GM18873 (cell line): ENCODE measurements around the gene STK33.

Source experiments
- ATAC-seq: cut with Tn5 transposase; IDR thresholded peaks from one replicate; pipeline ENCODE4 v1.9.1; 2021; ENCODE audit warnings: mild to moderate bottlenecking, moderate library complexity, moderate number of reproducible peaks; ENCODE audit not compliant: unreplicated experiment, low FRiP score

Gene STK33

GRCh38 chr11:8381871-8382396 is 212.1 kb downstream of the STK33 start:
- no peak for ATAC-seq

DNA sequence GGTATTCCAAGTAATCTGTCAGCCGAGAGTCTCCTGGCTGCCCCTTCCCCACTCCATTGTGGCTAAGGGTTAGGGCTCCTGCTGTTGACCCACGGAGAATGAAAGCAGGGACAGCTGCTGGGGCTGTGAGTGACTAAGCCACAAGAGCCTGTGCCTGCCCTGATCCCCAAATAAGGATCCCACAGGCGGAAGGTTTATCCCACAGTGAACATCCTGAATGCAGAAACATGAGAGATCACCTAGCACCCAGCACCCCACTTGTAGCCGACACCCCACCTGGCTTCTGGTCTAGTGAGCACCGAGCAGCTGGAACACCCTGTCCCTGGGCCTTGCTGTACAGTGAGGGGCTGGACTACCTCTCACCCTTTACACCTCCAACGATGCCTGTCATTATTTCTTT is 212.7 kb downstream of the STK33 start:
- no peak for ATAC-seq

DNA sequence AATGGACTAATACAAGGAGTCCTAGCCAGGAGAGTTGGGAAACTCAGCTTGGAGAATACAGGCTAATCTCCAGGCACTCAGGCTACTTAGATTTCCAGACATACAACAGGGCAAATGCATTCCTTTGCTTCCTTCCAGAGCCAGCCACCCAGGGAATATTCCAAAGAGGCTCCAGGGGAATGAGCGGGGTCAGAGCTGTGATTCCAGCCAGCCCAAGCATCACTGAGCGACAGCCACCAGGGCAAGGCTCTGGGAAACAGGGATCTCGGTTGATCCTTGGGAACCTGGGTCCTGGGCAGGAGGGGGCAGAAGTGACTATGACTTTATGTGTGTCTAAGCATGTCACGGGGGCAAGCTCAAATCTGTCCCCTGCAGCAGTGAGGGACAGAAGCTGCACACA is 218.1 kb downstream of the STK33 start:
- no peak for ATAC-seq

- no peak for ATAC-seq
Observed at GRCh38 chr11:8375460-8375859, 218.6 kb downstream of the STK33 start.

DNA sequence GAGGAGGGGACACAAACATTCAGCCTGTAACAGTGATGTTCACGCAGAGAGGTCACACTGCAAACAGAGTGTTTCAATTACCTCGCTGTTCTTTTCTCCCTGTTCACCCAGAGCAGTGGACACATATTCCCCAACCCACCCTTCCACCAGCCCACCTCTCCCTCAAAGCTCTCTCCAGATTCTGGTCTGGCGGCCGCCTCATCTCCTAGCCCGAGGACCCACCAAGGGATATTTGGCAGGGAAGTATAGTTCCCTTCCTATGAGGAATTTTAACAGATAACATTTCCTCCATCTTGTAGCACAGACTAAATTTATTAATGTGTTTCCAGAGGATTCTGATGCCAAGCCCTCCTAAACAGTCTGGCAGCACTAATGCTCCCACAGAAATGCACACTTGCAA is 219.3 kb downstream of the STK33 start:
- no peak for ATAC-seq

GRCh38 chr11:8373519-8374432 is 220.3 kb downstream of the STK33 start:
- ATAC-seq = no peak

DNA sequence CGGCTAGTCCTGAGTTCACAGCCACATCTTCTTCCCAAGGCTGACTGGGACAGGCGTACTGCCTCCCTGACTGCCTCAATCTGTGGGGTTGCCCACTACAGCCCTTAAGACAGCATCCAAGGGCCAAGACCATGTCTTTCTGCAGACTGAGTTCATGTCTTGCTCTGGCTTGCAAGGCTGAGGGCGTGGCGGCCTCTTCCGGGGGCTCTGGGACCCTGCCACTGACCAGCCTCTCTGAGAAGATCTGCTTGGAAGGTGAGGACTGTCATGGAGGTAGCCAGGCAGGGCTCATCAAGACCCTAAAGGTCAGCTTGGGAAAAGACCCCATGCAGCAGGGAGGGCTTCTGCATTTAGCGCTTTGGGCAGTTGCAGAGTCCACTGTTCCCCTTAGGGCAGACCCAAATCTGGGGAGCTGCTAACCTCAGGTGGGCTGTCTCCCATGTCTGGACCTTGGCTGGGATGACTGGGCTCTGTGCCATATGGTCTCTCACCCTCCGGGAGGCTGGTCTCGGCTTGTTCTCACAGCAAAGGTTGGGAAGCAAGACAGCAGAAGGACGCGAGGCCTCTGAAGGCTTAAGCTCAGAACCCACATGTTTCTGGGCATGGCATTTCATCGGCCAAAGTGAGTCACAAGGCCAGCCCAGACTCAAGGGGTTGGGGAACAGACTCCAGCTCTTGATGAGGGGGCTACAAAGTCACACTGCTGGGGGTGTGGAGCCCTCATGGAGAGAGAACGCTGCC is 221.2 kb downstream of the STK33 start:
- ATAC-seq = no peak

DNA sequence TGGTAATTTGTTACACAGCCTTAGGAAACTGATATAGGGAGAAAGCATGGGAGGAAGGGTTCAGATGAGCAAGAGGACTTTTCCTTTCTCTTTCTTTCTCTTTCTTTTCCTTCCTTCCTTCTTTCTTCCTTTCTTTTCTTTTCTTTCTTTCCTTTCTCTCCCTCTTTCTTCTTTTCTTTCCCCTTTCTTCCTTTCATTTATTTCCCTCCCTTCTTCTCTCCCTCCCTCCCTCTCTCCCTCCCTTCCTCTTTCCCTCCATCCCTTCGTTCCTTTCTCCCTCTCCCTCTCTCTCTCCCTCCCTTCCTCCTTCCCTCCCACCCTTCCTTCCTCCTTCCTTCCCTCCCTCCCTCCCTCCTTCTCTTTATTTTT is 222.5 kb downstream of the STK33 start:
- no peak for ATAC-seq

GRCh38 chr11:8370812-8371515 is 223.1 kb downstream of the STK33 start:
- no peak for ATAC-seq

DNA sequence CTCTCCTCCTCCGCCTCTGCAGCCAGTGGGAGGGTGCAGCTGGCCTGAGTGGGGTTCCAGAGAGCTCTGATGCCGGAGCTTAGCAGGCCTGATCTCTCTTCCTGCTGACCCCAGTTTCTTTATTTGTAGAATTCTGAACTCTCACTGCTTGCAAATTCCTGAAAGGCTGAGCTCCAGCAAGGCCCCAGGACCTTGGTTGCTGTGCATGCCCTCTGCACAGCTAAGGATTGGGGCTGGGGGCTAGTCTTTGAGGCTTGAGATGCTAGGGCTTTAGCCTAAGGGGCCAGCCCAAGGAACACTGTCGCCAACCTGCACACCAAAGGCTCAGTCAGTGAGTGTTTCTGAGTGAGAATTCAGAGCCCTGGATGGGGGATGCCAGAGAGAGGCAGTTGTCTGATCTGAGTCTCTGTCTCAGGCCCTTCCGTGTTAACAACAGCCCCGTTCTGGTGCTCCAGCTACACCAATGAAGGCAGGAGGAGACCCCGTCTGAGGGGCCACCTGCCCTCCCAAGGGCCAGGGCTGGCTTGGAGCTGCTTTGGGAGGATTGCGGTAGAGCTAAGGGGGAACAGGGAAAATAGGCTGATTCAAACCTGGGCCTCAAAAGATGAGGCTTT is 224.3 kb downstream of the STK33 start:
- no peak for ATAC-seq

GRCh38 chr11:8368772-8369171 is 225.3 kb downstream of the STK33 start:
- ATAC-seq = no peak

DNA sequence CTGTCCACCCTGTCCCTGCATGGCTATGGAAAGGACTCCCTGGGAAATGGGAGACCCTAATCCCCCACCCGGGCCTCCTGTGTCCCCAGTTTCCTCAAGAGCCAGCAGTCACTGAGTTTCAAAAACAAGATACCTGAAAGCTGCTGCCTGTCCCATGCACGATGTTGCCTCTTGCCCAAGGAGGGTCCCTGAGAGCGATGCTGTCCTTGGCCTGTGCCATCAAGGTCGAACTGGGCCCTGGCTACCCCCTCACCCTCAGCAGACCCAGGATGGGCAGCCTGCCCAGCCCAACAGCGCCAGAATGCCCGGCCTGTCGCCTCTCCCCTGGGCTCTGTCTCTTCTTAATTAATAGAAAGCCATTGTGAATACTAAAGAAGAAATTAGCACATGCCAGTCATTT is 225.8 kb downstream of the STK33 start:
- ATAC-seq = no peak

DNA sequence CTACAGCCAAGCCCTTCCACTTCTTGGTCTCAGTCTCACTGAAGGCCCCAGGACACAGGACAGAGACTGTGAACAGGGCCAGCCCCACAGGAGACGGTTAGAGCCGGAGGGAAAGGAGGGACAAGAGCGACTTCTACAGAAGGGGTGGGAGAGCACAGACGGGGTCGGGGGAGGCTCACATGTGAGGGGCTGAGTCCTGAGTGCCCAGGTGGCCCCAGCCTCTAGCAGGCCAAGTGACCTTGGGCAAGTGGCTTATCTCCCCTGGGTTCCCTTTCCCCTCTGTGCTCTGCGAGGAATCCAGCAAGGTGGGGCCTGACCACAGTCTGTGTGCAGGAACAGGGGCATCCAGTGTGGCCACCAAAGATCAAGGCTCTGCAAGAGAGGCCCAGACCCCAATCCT is 227.7 kb downstream of the STK33 start:
- ATAC-seq = no peak

DNA sequence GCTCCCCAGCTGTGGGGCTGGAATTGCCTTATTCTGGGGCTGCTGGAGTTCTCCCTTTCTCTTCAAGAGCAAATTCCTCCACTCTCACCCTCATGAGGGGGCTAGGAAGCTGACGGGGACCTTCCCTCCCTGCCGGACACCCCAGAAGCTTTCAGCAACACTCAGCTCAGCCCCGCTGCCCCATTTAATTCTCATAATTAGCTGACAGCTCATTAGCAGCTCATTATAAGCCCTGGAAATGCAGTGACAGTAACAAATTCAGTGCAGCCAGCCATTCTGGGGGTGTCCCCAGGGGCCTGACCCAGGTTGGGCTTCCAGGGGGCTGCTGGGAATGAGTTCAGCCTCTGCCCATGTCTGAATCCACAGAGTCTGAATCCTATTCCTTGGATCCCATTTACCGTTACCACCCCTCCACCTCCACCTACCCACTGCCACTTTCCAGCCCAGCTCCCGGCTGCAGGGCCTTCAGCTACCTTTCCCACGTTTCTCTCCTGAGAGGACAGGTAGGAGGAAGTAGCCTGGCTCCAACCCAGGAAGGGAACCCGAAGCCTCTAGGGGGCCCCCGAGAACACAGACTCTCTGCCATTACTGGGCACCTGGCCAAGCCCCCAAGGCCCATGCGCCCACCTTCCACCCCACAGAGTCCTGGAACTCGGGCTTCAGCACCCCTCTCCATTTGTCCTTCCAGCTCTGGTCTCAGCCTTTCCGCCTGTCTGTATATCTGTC is 228.6 kb downstream of the STK33 start:
- no peak for ATAC-seq

DNA sequence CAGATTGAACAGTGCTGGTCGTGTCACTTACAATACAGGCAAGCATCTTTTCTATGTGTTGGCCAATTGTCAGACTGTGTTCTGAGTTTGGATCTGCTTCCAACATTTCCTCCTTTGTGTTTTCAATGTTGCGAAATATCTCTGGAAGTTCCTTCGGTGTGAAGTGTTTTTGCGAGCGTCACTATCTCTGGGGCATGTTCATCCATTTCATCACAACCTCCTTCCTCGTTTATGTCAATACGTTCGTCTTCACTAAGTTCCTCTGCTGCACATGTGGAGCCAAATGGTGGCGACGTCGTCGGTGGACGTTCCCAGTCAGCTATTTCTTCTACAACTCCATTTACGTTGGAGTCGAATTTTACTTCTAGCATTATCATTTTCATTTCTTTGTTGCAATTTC is 230.1 kb downstream of the STK33 start:
- ATAC-seq = no peak

DNA sequence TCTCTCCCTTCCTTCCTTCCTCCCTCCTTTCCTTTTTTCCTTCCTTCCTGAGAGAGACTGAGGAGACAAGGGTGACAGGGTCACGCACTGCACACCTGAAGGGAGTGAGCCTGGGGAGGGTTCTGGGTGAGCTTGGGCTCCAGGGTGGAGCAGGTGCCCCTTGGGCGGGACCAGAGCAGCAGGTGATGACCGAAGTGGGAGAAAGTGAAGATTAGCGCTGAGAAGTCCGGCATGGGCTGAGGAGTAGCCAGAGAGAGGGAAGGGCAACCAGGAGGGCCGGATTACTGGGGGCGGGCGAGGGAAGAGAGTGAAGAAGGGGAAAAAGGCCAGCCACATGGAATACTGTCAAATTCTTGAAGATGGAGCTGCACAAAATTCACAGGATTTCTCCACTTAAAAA is 231.1 kb downstream of the STK33 start:
- no peak for ATAC-seq

DNA sequence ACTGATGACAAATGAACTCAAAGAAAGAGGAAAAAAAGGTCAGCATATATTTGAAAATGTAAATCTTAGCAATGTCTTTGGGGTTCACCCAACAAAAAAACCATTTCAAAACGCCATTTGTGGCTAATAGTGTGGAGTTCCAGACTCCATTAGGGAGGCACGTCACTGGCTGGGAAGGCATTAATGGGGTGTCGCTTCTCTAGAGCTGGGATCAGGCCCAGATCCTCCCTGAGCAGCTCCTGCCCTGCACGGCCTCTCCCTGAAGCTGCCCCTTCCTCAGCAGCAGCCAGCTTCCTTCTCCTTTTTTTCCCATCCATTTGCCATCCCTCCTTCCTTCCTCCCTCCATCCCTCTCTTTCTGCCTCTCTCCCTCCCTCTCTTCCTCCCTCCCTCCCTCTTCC is 231.5 kb downstream of the STK33 start:
- ATAC-seq = no peak

DNA sequence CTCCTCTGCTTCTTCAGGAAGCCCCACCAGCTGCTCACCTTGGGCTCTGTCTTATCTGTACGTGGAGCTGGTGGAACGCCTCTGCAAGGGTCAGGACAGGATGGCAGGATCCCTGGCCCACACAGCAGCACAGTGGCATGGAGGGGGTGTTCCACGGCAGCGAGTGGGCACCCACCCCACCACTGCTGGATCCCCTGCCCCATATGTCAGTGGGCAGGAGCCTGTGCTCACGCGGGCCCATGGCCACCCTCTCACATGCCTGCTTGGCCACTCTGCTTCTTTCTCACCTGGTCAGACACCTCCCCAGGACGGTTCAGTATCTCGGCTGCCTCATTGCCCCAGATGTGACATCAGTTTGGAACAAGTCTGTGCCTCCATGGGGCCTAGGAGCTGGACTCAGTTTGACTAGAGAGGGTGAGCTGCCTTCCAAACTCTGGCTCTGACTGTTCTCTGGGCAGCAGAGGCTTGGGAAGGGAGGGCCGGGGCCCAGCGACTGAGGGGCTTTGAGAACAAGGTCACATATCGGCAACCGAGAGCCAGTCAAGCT is 232.3 kb downstream of the STK33 start:
- no peak for ATAC-seq

GRCh38 chr11:8361206-8361605 is 232.8 kb downstream of the STK33 start:
- ATAC-seq = no peak
